ENCODE measurements around the gene GPI. TPM values are rescaled to one million over a fixed set of nuclear protein-coding genes. Genes with fewer than 3 reads are reported as not detected.

GPI gene
- total and polyA plus RNA-seq, 2 of the 13 experiments (the other 11 are each of a cell fraction or from before 2014, with no cell fraction given) = 147 to 167 TPM

DNA sequence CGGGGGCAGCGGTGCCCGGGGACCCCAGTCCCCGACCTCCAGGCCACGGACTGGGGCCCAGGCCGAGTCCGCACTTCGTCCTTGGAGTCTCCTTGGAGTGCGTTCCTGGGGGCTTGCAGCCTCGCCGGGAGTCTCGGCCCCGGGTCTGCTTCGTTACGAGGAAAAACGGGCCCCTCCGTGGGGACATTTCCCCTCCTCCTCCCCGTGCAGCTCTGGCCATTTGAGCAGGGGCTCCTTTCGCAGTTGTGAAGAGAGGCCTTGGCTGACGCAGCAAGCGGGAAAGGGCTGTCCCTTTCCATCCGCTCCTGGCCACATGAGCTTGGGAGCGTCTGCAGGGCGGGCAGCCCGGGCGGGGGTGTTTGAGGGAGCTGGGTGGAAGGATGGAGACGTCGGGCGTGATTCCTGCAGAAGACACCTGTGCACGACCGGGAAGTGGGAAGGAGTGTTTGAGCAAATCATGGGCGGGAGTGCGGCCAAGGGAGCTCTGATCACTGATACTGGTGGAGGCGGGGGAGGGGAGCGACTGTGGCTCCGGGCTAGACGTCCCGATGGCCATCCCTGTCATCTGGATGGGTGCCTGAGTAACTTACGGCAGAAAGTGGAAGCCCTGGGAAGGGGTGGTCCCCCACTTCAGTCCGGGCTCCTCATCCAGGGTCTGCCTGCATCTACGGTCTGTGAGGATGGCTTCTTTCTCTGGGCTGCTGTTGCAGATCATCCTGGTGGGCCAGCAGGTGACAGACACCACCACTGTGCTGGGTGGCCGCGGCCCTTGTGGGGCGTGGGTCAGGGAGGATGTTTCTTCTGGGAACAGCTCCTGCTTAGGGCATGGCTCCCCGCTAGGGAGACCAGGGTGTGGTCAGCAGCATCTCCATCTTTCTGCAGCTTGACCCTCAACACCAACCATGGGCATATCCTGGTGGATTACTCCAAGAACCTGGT, 736 bp downstream of the GPI start (continued):
- TF ChIP-seq, protein P1, sequence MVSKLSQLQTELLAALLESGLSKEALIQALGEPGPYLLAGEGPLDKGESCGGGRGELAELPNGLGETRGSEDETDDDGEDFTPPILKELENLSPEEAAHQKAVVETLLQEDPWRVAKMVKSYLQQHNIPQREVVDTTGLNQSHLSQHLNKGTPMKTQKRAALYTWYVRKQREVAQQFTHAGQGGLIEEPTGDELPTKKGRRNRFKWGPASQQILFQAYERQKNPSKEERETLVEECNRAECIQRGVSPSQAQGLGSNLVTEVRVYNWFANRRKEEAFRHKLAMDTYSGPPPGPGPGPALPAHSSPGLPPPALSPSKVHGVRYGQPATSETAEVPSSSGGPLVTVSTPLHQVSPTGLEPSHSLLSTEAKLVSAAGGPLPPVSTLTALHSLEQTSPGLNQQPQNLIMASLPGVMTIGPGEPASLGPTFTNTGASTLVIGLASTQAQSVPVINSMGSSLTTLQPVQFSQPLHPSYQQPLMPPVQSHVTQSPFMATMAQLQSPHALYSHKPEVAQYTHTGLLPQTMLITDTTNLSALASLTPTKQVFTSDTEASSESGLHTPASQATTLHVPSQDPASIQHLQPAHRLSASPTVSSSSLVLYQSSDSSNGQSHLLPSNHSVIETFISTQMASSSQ (IDR thresholded peaks at IDR 0.05; ENCODE audit: low read depth) = no peak
- TF ChIP-seq, protein P1 (CRISPR knock-in tag; IDR thresholded peaks at IDR 0.05; ENCODE audit: borderline replicate concordance) = no peak
- TF ChIP-seq FOXK1 (CRISPR knock-in tag; IDR thresholded peaks at IDR 0.05; ENCODE audit: borderline replicate concordance, low read depth) = no peak
- TF ChIP-seq, protein P2, sequence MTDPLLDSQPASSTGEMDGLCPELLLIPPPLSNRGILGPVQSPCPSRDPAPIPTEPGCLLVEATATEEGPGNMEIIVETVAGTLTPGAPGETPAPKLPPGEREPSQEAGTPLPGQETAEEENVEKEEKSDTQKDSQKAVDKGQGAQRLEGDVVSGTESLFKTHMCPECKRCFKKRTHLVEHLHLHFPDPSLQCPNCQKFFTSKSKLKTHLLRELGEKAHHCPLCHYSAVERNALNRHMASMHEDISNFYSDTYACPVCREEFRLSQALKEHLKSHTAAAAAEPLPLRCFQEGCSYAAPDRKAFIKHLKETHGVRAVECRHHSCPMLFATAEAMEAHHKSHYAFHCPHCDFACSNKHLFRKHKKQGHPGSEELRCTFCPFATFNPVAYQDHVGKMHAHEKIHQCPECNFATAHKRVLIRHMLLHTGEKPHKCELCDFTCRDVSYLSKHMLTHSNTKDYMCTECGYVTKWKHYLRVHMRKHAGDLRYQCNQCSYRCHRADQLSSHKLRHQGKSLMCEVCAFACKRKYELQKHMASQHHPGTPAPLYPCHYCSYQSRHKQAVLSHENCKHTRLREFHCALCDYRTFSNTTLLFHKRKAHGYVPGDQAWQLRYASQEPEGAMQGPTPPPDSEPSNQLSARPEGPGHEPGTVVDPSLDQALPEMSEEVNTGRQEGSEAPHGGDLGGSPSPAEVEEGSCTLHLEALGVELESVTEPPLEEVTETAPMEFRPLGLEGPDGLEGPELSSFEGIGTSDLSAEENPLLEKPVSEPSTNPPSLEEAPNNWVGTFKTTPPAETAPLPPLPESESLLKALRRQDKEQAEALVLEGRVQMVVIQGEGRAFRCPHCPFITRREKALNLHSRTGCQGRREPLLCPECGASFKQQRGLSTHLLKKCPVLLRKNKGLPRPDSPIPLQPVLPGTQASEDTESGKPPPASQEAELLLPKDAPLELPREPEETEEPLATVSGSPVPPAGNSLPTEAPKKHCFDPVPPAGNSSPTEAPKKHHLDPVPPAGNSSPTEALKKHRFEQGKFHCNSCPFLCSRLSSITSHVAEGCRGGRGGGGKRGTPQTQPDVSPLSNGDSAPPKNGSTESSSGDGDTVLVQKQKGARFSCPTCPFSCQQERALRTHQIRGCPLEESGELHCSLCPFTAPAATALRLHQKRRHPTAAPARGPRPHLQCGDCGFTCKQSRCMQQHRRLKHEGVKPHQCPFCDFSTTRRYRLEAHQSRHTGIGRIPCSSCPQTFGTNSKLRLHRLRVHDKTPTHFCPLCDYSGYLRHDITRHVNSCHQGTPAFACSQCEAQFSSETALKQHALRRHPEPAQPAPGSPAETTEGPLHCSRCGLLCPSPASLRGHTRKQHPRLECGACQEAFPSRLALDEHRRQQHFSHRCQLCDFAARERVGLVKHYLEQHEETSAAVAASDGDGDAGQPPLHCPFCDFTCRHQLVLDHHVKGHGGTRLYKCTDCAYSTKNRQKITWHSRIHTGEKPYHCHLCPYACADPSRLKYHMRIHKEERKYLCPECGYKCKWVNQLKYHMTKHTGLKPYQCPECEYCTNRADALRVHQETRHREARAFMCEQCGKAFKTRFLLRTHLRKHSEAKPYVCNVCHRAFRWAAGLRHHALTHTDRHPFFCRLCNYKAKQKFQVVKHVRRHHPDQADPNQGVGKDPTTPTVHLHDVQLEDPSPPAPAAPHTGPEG (CRISPR knock-in tag; IDR thresholded peaks at IDR 0.05) = no peak
- no peak for TF ChIP-seq ZNF10 (CRISPR knock-in tag; IDR thresholded peaks at IDR 0.05; ENCODE audit: borderline replicate concordance, low read depth)
- TF ChIP-seq, protein P3, sequence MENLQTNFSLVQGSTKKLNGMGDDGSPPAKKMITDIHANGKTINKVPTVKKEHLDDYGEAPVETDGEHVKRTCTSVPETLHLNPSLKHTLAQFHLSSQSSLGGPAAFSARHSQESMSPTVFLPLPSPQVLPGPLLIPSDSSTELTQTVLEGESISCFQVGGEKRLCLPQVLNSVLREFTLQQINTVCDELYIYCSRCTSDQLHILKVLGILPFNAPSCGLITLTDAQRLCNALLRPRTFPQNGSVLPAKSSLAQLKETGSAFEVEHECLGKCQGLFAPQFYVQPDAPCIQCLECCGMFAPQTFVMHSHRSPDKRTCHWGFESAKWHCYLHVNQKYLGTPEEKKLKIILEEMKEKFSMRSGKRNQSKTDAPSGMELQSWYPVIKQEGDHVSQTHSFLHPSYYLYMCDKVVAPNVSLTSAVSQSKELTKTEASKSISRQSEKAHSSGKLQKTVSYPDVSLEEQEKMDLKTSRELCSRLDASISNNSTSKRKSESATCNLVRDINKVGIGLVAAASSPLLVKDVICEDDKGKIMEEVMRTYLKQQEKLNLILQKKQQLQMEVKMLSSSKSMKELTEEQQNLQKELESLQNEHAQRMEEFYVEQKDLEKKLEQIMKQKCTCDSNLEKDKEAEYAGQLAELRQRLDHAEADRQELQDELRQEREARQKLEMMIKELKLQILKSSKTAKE (CRISPR knock-in tag; IDR thresholded peaks at IDR 0.05; ENCODE audit: borderline replicate concordance) = 0 out of 2 replicates have a peak, but pooled peaks have one; percentile 35
- TF ChIP-seq FOXC1 (CRISPR knock-in tag; IDR thresholded peaks at IDR 0.05; ENCODE audit: borderline replicate concordance) = no peak
- TF ChIP-seq ZNF773 (CRISPR knock-in tag; IDR thresholded peaks at IDR 0.05; ENCODE audit: borderline replicate concordance) = no peak
- no peak for TF ChIP-seq ZC3H4 (CRISPR knock-in tag; IDR thresholded peaks at IDR 0.05; ENCODE audit: borderline replicate concordance)
- TF ChIP-seq TCF7 (IDR thresholded peaks at IDR 0.05; ENCODE audit: low read depth) = no peak
- TF ChIP-seq JUND (CRISPR knock-in tag; IDR thresholded peaks at IDR 0.05) = no peak
- peak; percentile 6; the same call in 1 of the 2 replicates for TF ChIP-seq ERF (CRISPR knock-in tag; IDR thresholded peaks at IDR 0.05)
- TF ChIP-seq TP53 (CRISPR knock-in tag; conservative IDR thresholded peaks at IDR 0.05) = no peak
- TF ChIP-seq SIX1 (CRISPR knock-in tag; IDR thresholded peaks at IDR 0.05; ENCODE audit: borderline replicate concordance) = no peak
- TF ChIP-seq IRF2 (CRISPR knock-in tag; IDR thresholded peaks at IDR 0.05) = no peak
- 0 out of 4 replicates have a peak, but pooled peaks of 1 of the 2 experiments have one; percentile 37 for TF ChIP-seq POLR2A (IDR thresholded peaks at IDR 0.05; ENCODE audit: insufficient read depth in 1 of 2, low read depth in 2 of 2, low read length in 2 of 2)
